GM19043 (cell line): Measurements from ENCODE around the gene UBAP1L.
"Not testable (repeated sequence)": the region's sequence is repeated elsewhere in the genome, so short reads cannot be mapped to it uniquely, and the experiment has no call there.

Source experiments
- ATAC-seq: cut with Tn5 transposase; IDR thresholded peaks from one replicate; pipeline ENCODE4 v1.9.1; 2021; ENCODE audit warnings: low read depth; ENCODE audit not compliant: unreplicated experiment

The UBAP1L gene

GRCh38 chr15:65100442-65100841, 14.6 kb downstream of the UBAP1L start:
- no peak for ATAC-seq

GRCh38 chr15:65099801-65100200, 15.2 kb downstream of the UBAP1L start:
- ATAC-seq: not testable (repeated sequence)

GRCh38 chr15:65099336-65099735, 15.7 kb downstream of the UBAP1L start:
- ATAC-seq: no peak

- ATAC-seq: no peak
These were observed 17.2 kb downstream of the UBAP1L start for GRCh38 chr15:65097651-65098263.

GRCh38 chr15:65096481-65097385, 18.3 kb downstream of the UBAP1L start:
- no peak for ATAC-seq

GRCh38 chr15:65095747-65096104, 19.3 kb downstream of the UBAP1L start:
- ATAC-seq: no peak

GRCh38 chr15:65095011-65095746, 19.8 kb downstream of the UBAP1L start:
- ATAC-seq: no peak

GRCh38 chr15:65094294-65094995, 20.6 kb downstream of the UBAP1L start:
- ATAC-seq: no peak

- not testable (repeated sequence) for ATAC-seq
These were observed 21.2 kb downstream of the UBAP1L start for GRCh38 chr15:65093793-65094170.

- no peak for ATAC-seq
These were observed 21.8 kb downstream of the UBAP1L start for GRCh38 chr15:65092911-65093792.

- ATAC-seq: no peak
These were observed 22.8 kb downstream of the UBAP1L start for GRCh38 chr15:65091946-65092770.

- no peak for ATAC-seq
These were observed 25.7 kb downstream of the UBAP1L start for GRCh38 chr15:65089206-65089824.

GRCh38 chr15:65088643-65089021, 26.4 kb downstream of the UBAP1L start:
- no peak for ATAC-seq

- no peak for ATAC-seq
These were observed 26.9 kb downstream of the UBAP1L start for GRCh38 chr15:65087873-65088642.

- no peak for ATAC-seq
These were observed 27.6 kb downstream of the UBAP1L start for GRCh38 chr15:65087411-65087810.

- no peak for ATAC-seq
These were observed 28.3 kb downstream of the UBAP1L start for GRCh38 chr15:65086680-65087111.

GRCh38 chr15:65085990-65086679, 28.9 kb downstream of the UBAP1L start:
- no peak for ATAC-seq
